NCI-H2196 (cell line): ENCODE results near the gene CDCP1.

Experiments
- DNase-seq: peaks from one replicate; lab custom pipeline; 2025; ENCODE audit not compliant: unreplicated experiment; lab: John Stamatoyannopoulos, UW

CDCP1 gene

GRCh38 chr3:45140141-45140769 is 5.9 kb downstream of the CDCP1 start:
- no peak for DNase-seq

GRCh38 chr3:45139372-45140140 is 6.6 kb downstream of the CDCP1 start:
- DNase-seq, result no peak

- DNase-seq, result no peak
Observed at GRCh38 chr3:45137656-45138181, 8.5 kb downstream of the CDCP1 start.

- no peak for DNase-seq
Observed at GRCh38 chr3:45135959-45136358, 10.2 kb downstream of the CDCP1 start.

- DNase-seq, result no peak
Observed at GRCh38 chr3:45134758-45135521, 11.2 kb downstream of the CDCP1 start.

GRCh38 chr3:45132568-45133211 is 13.5 kb downstream of the CDCP1 start:
- DNase-seq, result no peak

GRCh38 chr3:45131201-45131600 is 15.0 kb downstream of the CDCP1 start:
- no peak for DNase-seq

GRCh38 chr3:45130476-45130875 is 15.7 kb downstream of the CDCP1 start:
- no peak for DNase-seq

GRCh38 chr3:45128950-45129349 is 17.2 kb downstream of the CDCP1 start:
- no peak for DNase-seq

- DNase-seq, result no peak
Observed at GRCh38 chr3:45127130-45127822, 18.9 kb downstream of the CDCP1 start.

GRCh38 chr3:45126730-45127129 is 19.4 kb downstream of the CDCP1 start:
- DNase-seq, result no peak

GRCh38 chr3:45125550-45126026 is 20.6 kb downstream of the CDCP1 start:
- DNase-seq, result no peak

- no peak for DNase-seq
Observed at GRCh38 chr3:45124956-45125355, 21.2 kb downstream of the CDCP1 start.

GRCh38 chr3:45124352-45124751 is 21.8 kb downstream of the CDCP1 start:
- DNase-seq, result no peak

- no peak for DNase-seq
Observed at GRCh38 chr3:45123581-45124269, 22.5 kb downstream of the CDCP1 start.

GRCh38 chr3:45123030-45123429 is 23.1 kb downstream of the CDCP1 start:
- no peak for DNase-seq

- DNase-seq, result no peak
Observed at GRCh38 chr3:45120359-45121158, 25.6 kb downstream of the CDCP1 start.

GRCh38 chr3:45119824-45120358 is 26.3 kb downstream of the CDCP1 start:
- DNase-seq, result no peak

GRCh38 chr3:45119376-45119775 is 26.8 kb downstream of the CDCP1 start:
- no peak for DNase-seq
